Uterus (tissue), 4 donors: ENCODE measurements around the gene SYCE3. TPM values are rescaled to one million over a fixed set of nuclear protein-coding genes. Genes with fewer than 3 reads are reported as not detected.

Experiments used
- DNase-seq, 2 donors: peaks; one replicate each; pipeline ENCODE4 v3.0.0-alpha.2; 2019 to 2020
- H3K27ac ChIP-seq, 2 donors: fragments of 200-600 bp; sonication (generic); 1 replicate in 1 of 2; 2 replicates in 1 of 2; pipeline ENCODE4 v1.5.1; 2016 to 2018
- H3K27me3 ChIP-seq, 2 donors: fragments of 200-600 bp; sonication (generic); one replicate each; pipeline ENCODE4 v1.5.1; 2018 to 2019; ENCODE audit warnings: control low read depth in 1 of 2
- H3K36me3 ChIP-seq, 2 donors: fragments of 200-600 bp; sonication (generic); one replicate each; pipeline ENCODE4 v1.5.1; 2019; ENCODE audit warnings: control low read depth in 1 of 2
- H3K4me1 ChIP-seq, 2 donors: fragments of 200-600 bp; sonication (generic); one replicate each; pipeline ENCODE4 v1.5.1; 2018 to 2019; ENCODE audit warnings: control low read depth in 1 of 2
- H3K4me3 ChIP-seq, 2 donors: fragments of 200-600 bp; sonication (generic); 1 replicate in 1 of 2; 2 replicates in 1 of 2; pipeline ENCODE4 v1.5.1; 2018 to 2019; ENCODE audit warnings: mild to moderate bottlenecking in 1 of 2
- H3K9me3 ChIP-seq, 2 donors: fragments of 200-600 bp; sonication (generic); one replicate each; pipeline ENCODE4 v1.5.1; 2019; ENCODE audit warnings: control low read depth in 1 of 2
- CTCF ChIP-seq, 4 experiments: fragments of 200-600 bp in 2 of 4; fragments of 450-650 bp in 2 of 4; sonication (generic) in 2 of 4; IDR thresholded peaks; one replicate each; pipeline ENCODE4 v1.5.1; 2016 to 2019; ENCODE audit warnings: antibody characterized with exemption in 4 of 4, mild to moderate bottlenecking in 2 of 4, moderate library complexity in 1 of 4
- POLR2A ChIP-seq, 2 donors: fragments of 450-650 bp; IDR thresholded peaks; one replicate each; pipeline ENCODE4 v1.6.1; 2016; ENCODE audit warnings: antibody characterized with exemption in 2 of 2, mild to moderate bottlenecking in 1 of 2, moderate library complexity in 1 of 2
- intact Hi-C: fragments of 100-400 bp; cut with DNase I; formaldehyde crosslinking; loops from one replicate; pipeline ENCODE4 v1.15.1; 2023; ENCODE audit warnings: low total_unique reads
- total RNA-seq, 4 donors: library from RNA; depleted of rRNA in 3 of 4; stranded (reverse); fragments of >200 nt in 3 of 4; gene quantifications; one replicate each; pipeline versions ENCODE4 v1.1.0 to v1.2.4, GENCODE V29; 2014 to 2023
- donor health status: DM: yes; HTN: yes; CAD: no.

SYCE3 gene
- total RNA-seq, 4 donors from 2014 or later, result not detected

- DNase-seq, result no peak
- Histone ChIP-seq H3K27me3 (no peaks in the 10 kb centered on the region), H3K9me3 (no peaks in the 10 kb centered on the region), H3K36me3 (no peaks in the 10 kb centered on the region), H3K4me1 (no peaks in the 10 kb centered on the region), H3K27ac (no peak overlapping the region), H3K4me3 (no peak overlapping the region)
- TF ChIP-seq POLR2A (IDR thresholded peaks at IDR 0.05), result no peak
- TF ChIP-seq CTCF (IDR thresholded peaks at IDR 0.05), result no peak
- intact Hi-C loops, result no loop called here
Measured at GRCh38 chr22:50570861-50571260, 8.1 kb upstream of the SYCE3 start.

GRCh38 chr22:50569896-50570535, 7.3 kb upstream of the SYCE3 start:
- no peak overlapping the region for H3K27ac ChIP-seq
- no peaks in the 10 kb centered on the region for H3K9me3 ChIP-seq
- H3K4me3 ChIP-seq, result no peak overlapping the region
- intact Hi-C loops, result no loop called here
- no peaks in the 10 kb centered on the region for H3K36me3 ChIP-seq
- DNase-seq, result no peak
- no peak for TF ChIP-seq POLR2A (IDR thresholded peaks at IDR 0.05)
- no peak for TF ChIP-seq CTCF (IDR thresholded peaks at IDR 0.05)
- H3K27me3 ChIP-seq, result no peaks in the 10 kb centered on the region
- no peaks in the 10 kb centered on the region for H3K4me1 ChIP-seq

- H3K4me1 ChIP-seq, result no peaks in the 10 kb centered on the region
- no peak overlapping the region for H3K4me3 ChIP-seq
- H3K27ac ChIP-seq, result no peak overlapping the region
- H3K27me3 ChIP-seq, result no peaks in the 10 kb centered on the region
- TF ChIP-seq POLR2A (IDR thresholded peaks at IDR 0.05) (no peak), CTCF (IDR thresholded peaks at IDR 0.05) (no peak)
- no peaks in the 10 kb centered on the region for H3K9me3 ChIP-seq
- no peak for DNase-seq
- intact Hi-C loops, result no loop called here
- no peaks in the 10 kb centered on the region for H3K36me3 ChIP-seq
Measured at GRCh38 chr22:50569041-50569459, 6.3 kb upstream of the SYCE3 start.

- H3K4me1 ChIP-seq, result no peaks in the 10 kb centered on the region
- H3K27ac ChIP-seq, result no peak overlapping the region
- no peaks in the 10 kb centered on the region for H3K27me3 ChIP-seq
- DNase-seq, result no peak
- no peaks in the 10 kb centered on the region for H3K9me3 ChIP-seq
- TF ChIP-seq CTCF (IDR thresholded peaks at IDR 0.05) (no peak), POLR2A (IDR thresholded peaks at IDR 0.05) (no peak)
- no peak overlapping the region for H3K4me3 ChIP-seq
- intact Hi-C loops, result no loop called here
- H3K36me3 ChIP-seq, result no peaks in the 10 kb centered on the region
Measured at GRCh38 chr22:50568626-50569025, 5.9 kb upstream of the SYCE3 start.

- TF ChIP-seq CTCF (IDR thresholded peaks at IDR 0.05) (no peak), POLR2A (IDR thresholded peaks at IDR 0.05) (no peak)
- DNase-seq, result no peak
Measured at GRCh38 chr22:50567721-50568252, 5.1 kb upstream of the SYCE3 start.

More at GRCh38 chr22:50567721-50568252, 5.1 kb upstream of the SYCE3 start:
- H3K9me3 ChIP-seq, result no peaks in the 10 kb centered on the region
- no peak overlapping the region for H3K4me3 ChIP-seq
- no peaks in the 10 kb centered on the region for H3K27me3 ChIP-seq
- H3K36me3 ChIP-seq, result no peaks in the 10 kb centered on the region
- H3K4me1 ChIP-seq, result no peaks in the 10 kb centered on the region
- no peak overlapping the region for H3K27ac ChIP-seq
- intact Hi-C loops, result no loop called here
